GM18498 (cell line): ENCODE measurements around the gene SULT6B1.
"Not testable (repeated sequence)": the region's sequence is repeated elsewhere in the genome, so short reads cannot be mapped to it uniquely, and the experiment has no call there.

Experiments used
- ATAC-seq: cut with Tn5 transposase; IDR thresholded peaks from one replicate; pipeline ENCODE4 v1.9.1; 2021; ENCODE audit warnings: mild to moderate bottlenecking, moderate library complexity; ENCODE audit not compliant: unreplicated experiment

The SULT6B1 gene

DNA sequence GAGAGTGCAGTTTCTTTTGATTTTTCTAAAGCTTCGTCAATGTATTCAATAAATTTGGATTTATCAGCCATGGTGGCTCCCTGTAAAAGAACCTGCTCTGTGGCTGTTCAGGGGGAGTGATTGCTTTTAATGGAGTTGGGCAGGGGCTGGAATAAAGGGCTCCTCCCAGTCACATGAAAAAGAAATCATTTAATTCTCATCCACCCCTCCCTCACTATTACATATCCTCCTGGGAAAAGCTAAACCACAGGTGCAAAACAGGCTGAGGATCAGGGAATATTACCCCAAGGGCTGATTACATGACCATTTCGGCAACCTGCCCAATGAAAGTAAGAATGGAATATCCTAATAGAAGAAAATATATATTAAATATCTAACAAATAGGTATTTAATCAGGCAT lies at the start of gene SULT6B1:
TSS of gene SULT6B1 (minus strand) at position 101 of the 400 bp plus-strand sequence. CDS start at position 71, 30 bp downstream.
- no peak for ATAC-seq

DNA sequence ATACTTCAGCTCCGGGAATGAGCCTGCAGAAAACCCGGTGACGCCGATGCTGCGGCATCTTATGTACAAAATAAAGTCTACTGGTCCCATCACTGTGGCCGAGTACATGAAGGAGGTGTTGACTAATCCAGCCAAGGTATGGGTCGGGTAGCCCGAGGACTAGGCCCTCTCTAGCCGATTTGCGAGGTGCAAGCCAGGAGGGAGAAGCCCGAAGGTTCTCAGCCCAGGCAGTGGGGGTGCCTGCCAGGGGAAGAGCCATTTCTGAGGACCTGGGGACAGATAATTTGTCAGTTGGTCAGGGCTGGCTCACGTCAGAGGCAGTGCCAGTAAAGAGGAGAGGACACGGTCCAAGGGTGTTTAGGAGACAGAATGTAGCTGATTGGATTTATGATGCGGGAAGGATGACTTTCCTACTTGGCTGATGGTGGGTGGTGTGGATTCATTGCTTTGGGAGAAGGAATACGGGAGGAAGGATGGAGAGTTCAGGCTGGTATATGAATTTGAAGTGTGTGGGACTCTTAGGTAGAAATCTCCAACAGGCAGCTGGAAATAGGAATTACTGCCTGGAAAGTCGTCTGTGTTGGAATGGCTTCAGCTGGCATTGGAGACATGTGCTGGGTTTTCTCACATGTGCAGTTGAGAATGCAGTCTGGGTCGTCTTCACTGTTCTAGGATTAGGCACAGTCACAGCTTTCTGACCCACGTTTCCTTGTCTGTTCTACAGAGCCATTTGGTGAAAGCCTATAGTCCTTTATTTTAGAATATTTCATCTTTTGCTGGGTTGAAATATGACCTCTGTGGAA lies 43.9 kb upstream of the SULT6B1 start:
- no peak for ATAC-seq

DNA sequence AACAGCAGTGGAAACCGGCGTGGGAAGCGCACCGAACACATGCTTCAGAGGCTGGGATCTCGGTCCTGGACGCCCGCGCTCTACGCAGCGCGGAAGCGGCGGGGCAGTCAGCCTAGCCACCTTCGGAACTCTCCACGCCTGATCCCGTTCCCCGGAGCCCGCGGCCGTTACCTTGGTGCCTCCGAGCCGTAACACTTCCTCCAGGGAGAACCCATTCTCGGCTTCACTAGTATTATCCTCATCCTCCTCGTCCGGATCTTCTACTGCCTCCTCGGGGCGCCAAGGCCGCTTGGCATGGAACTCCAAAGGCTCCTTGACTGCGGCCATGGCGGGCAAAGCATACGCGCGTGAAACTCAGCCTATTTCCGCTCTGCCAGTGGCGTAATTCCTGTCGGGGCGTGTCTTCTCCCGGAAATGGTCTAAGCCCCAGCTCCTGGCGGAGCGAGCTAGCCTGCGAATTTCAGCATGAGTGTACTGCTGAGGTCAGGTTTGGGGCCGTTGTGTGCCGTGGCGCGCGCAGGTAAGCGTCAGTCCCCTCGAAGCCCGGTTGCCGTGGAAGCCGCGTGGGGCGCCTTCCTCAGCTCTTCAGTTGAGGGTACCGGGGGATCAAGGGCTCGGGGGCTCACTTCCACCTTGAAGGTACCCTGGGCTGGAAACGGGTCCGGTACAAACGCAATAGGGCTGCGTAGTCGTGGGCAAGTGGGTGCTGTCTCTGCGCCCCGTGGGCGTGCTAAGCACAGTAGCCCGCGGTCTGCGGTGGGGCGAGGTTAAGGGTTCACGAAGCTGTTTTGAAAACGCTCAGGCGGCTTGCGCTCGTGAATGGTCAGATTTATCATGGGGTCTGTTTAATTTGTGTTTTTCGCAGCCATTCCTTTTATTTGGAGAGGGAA lies 43.0 kb upstream of the SULT6B1 start, which contains the start of the genes CEBPZ and NDUFAF7:
TSS of gene CEBPZ (minus strand) at position 356 of the 890 bp plus-strand sequence. CDS start at position 327, 29 bp downstream.
TSS of gene NDUFAF7 (plus strand) at position 418 of the 890 bp plus-strand sequence. CDS start at position 466, 48 bp downstream.
- ATAC-seq, result peak; percentile 97

DNA sequence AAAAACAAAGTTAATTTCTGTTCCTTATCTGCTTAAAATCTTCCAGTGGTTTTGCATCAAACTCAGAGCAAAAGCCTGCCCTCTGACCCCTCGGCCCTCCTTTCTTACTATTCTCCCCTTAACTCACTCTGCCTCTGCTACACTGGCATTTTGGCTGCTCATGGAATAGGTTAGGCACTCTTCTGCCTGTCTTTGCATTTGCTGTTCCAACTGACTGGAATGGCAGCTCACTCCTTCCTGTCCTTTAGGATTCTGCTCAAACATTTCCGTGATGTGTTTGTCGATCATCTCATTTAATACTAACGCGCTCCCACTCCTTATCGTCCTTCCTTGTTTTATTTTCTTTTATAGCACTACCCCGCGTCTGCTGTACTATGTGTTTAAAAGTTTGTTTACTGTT lies 42.1 kb upstream of the SULT6B1 start:
- no peak for ATAC-seq

- ATAC-seq, result no peak
Observed at GRCh38 chr2:37228788-37229187, 40.3 kb upstream of the SULT6B1 start.

DNA sequence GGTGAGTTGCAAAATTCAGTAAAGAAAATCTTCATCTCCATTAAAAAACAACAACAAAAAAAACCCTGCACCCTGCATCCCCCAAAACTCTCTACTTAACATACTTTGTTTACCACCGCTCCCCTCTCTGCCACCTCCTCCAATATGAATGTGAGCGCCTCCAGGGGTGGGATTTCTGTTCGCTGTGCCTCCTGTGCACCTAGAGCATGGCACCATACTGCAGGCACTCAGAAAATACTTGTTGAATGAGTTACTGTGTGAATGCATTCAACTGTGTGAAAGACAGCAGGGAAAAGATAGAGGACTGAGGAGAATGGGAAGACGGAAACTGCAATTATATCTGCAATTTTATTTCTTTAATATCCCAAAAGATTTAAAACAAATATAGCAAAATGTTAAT lies 38.4 kb upstream of the SULT6B1 start:
- ATAC-seq, result no peak

DNA sequence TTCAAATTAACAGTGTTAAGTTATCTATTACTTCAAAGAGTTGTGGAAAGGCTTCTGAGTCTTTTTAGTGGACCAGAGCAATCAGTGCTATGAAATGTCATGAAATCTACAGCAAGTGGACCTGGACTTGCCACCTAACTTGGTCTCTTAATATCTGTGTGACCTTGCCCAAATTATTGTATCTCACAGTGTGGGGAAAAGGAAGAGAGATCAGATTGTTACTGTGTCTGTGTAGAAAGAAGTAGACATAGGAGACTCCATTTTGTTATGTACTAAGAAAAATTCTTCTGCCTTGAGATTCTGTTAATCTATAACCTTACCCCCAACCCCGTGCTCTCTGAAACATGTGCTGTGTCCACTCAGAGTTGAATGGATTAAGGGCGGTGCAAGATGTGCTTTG lies 36.7 kb upstream of the SULT6B1 start:
- not testable (repeated sequence) for ATAC-seq

DNA sequence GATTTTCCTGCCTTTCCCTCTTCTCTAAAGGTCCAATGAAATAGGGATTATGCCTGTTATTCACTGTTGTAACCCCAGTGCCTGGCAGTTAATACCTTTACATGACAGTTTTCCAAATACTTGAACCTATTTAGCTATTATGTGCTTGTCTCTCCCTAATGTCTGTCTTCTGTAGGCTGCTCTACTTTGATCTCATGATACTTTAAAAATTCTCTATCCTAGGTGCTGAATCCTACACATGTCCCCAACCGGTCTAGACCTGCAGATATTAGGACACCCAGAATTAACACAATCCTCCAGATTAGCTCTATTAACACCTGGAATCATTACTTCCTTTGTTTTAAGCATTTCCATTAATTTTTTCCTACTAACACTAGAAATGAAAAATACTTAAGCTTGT lies 35.6 kb upstream of the SULT6B1 start:
- no peak for ATAC-seq

- no peak for ATAC-seq
Observed at GRCh38 chr2:37223131-37223530, 34.7 kb upstream of the SULT6B1 start.

GRCh38 chr2:37219046-37219445 lies 30.6 kb upstream of the SULT6B1 start:
- no peak for ATAC-seq

GRCh38 chr2:37215250-37215649 lies 26.8 kb upstream of the SULT6B1 start:
- no peak for ATAC-seq

- no peak for ATAC-seq
Observed at GRCh38 chr2:37211939-37212338, 23.5 kb upstream of the SULT6B1 start.

DNA sequence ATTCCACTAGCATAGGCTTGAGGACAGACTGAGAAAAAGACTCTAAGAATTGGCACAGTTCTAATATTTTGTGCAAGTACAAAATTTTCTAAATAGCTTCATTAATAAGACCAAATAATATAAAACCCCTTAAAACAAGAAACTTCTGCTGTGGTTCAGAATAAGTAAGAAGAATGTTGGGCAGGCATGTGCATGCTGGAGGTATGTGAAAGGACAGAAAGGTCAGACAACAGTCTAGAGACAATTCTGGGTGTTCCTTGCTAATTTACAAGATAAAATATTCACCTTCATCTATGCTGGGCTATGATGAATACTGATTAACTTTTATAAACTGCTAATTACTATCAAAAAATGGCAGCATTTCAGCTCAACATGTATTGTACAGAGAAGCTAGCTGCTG lies 22.7 kb upstream of the SULT6B1 start:
- no peak for ATAC-seq

DNA sequence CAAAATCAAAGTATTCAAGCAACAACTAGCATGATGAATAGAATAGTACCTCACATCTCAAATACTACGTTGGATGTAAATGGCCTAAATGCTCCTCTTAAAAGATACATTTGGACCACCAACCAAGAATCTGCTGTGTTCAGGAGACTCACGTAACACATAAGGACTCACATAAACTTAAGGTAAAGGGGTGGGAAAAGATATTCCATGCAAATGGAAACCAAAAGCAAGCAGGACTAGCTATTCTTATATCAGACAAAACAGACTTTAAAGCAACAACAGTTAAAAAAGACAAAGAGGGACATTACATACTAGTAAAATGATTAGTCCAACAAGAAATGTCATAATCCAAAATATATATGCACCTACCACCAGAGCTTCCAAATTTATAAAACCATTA lies 18.3 kb upstream of the SULT6B1 start:
- not testable (repeated sequence) for ATAC-seq

GRCh38 chr2:37205689-37206341 lies 17.3 kb upstream of the SULT6B1 start:
- no peak for ATAC-seq

- ATAC-seq, result not testable (repeated sequence)
Observed at GRCh38 chr2:37205071-37205661, 16.7 kb upstream of the SULT6B1 start.

- ATAC-seq, result no peak
Observed at GRCh38 chr2:37203708-37204107, 15.2 kb upstream of the SULT6B1 start.

DNA sequence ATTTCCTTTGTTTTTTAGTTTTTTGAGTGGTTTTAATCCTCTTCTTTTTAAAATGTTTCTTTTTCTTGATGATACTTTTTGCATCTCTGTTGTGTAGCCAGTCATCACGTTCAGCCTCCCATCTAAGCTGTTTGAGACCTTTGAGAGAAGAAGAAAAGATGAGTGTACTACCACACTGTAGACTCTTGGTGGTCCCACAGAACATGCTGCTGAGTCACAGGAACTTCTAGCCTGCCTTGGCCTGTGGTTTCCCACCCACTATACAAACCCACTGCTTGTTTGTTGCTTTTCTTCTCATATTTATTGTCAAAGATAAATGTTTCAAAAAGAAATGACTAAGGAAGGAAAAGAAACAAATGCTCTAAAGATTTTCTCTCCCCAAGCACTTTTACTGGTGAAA lies 13.3 kb upstream of the SULT6B1 start:
- no peak for ATAC-seq

GRCh38 chr2:37201208-37201607 lies 12.7 kb upstream of the SULT6B1 start:
- ATAC-seq, result no peak

GRCh38 chr2:37198681-37199065 lies 10.2 kb upstream of the SULT6B1 start:
- ATAC-seq, result no peak
